Transverse colon (tissue), 4 donors: ENCODE results near the gene ABL1. TPM values are rescaled to one million over a fixed set of nuclear protein-coding genes. Genes with fewer than 3 reads are reported as not detected.
A peak's percentile ranks its signal among the peaks of the same experiment; 100 is the strongest.

Source experiments
- DNase-seq: peaks from one replicate; pipeline ENCODE4 v3.0.0-alpha.2; 2019
- H3K27ac ChIP-seq, 4 donors: fragments of 200-600 bp; sonication (generic); 2 replicates each; pipeline ENCODE4 v1.5.1; 2016 to 2018; ENCODE audit warnings: inconsistent platforms in 4 of 4
- H3K27me3 ChIP-seq: fragments of 200-600 bp; sonication (generic); 2 replicates; pipeline ENCODE4 v1.5.1; 2017; ENCODE audit warnings: inconsistent platforms
- H3K36me3 ChIP-seq, 4 donors: fragments of 200-600 bp; sonication (generic); 2 replicates each; pipeline ENCODE4 v1.5.1; 2017 to 2019; ENCODE audit warnings: inconsistent platforms in 4 of 4
- H3K4me1 ChIP-seq, 4 donors: fragments of 200-600 bp; sonication (generic); 2 replicates each; pipeline ENCODE4 v1.5.1; 2017 to 2020; ENCODE audit warnings: inconsistent platforms in 4 of 4
- H3K4me3 ChIP-seq, 4 donors: fragments of 200-600 bp; sonication (generic); 1 replicate in 1 of 4; 2 replicates in 3 of 4; pipeline versions ENCODE4 v1.5.1 to v1.6.1; 2017 to 2019; ENCODE audit warnings: inconsistent platforms in 4 of 4
- H3K9me3 ChIP-seq, 2 donors: fragments of 200-600 bp; sonication (generic); 2 replicates each; pipeline ENCODE4 v1.5.1; 2017 to 2019; ENCODE audit warnings: inconsistent platforms in 2 of 2
- EP300 ChIP-seq: sonication (generic); formaldehyde crosslinking; IDR thresholded peaks from one replicate; pipeline ENCODE4 v1.6.1; 2017; ENCODE audit warnings: antibody characterized with exemption, low read depth
- POLR2A ChIP-seq: fragments of 450-650 bp; IDR thresholded peaks from one replicate; pipeline ENCODE4 v1.6.1; 2016; ENCODE audit warnings: antibody characterized with exemption, mild to moderate bottlenecking, moderate library complexity
- POLR2AphosphoS5 ChIP-seq, 3 donors: sonication (generic); formaldehyde crosslinking; IDR thresholded peaks; one replicate each; pipeline ENCODE4 v1.6.1; 2016; ENCODE audit warnings: antibody characterized with exemption in 3 of 3
- WGBS, 2 donors: methylation state at CpG; one replicate each; pipeline ENCODE4 v1.1.5; 2018; ENCODE audit warnings: low coverage in 1 of 2; 5-methylcytosine and 5-hydroxymethylcytosine counted together
- in situ Hi-C, 4 donors: fragments of 200-750 bp; cut with MboI; loops; one replicate each; pipeline versions ENCODE4 v1.15.0 to v1.15.1; 2017; ENCODE audit warnings: low sequenced_read_pairs in 3 of 4, low pct_ligation_motif_present in 1 of 4, low pct_unique_long_range_greater_than_20kb in 1 of 4
- intact Hi-C: fragments of 100-400 bp; cut with DNase I; formaldehyde crosslinking; loops from one replicate; pipeline ENCODE4 v1.15.1; 2023; ENCODE audit warnings: low total_unique reads
- total RNA-seq, 4 donors: library from RNA; depleted of rRNA; stranded (reverse); fragments of >200 nt; gene quantifications; one replicate each; pipeline ENCODE4 v1.1.0, GENCODE V29; 2016
- TF ChIP-seq, protein P1 (sequence below), 5 experiments: fragments of 200-600 bp in 3 of 5; fragments of 450-650 bp in 2 of 5; sonication (generic) in 3 of 5; IDR thresholded peaks; 1 replicate in 2 of 5; 2 replicates in 3 of 5; pipeline ENCODE4 v1.5.1; 2016 to 2017; ENCODE audit warnings: antibody characterized with exemption in 5 of 5, inconsistent platforms in 3 of 5, mild to moderate bottlenecking in 2 of 5, moderate library complexity in 1 of 5

ABL1 gene
- total RNA-seq, 4 donors from 2014 or later = 66.9 to 97.1 (median 81.8) TPM

DNA sequence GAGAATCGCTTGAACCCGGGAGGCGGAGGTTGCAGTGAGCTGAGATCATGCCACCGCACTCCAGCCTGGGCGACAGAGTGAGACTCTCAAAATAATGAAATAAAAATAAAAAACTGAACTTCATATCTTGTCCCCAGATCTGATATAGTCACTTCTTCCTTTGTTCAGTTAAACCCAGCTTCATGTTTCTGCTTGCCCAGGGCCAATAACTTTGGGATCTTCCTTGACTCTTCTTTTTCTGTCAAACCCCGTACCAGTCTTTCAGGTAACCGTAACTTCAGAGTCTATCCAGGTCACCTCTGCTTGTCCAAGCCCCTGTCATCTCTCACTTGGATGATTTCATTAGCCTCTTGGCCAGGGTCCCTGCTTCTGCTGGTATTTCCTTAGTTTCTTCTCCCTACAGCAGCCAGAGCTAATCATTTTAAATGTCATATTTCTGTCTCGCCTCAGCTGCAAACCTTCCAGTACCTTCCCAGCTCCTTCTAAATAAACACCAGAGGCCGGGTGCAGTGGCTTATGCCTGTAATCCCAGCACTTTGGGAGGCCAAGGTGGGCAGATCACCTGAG is 19.7 kb upstream of the ABL1 start:
- peaks cover 0 to 6% (median 0%) of the 10 kb centered on the region in 4 donors for H3K4me1 ChIP-seq
- TF ChIP-seq POLR2A = no peak
- peak in 1 of 3 donors; percentile 38 for TF ChIP-seq POLR2AphosphoS5 (IDR thresholded peaks at IDR 0.05)
- no peak for TF ChIP-seq EP300
- TF ChIP-seq, protein P1, sequence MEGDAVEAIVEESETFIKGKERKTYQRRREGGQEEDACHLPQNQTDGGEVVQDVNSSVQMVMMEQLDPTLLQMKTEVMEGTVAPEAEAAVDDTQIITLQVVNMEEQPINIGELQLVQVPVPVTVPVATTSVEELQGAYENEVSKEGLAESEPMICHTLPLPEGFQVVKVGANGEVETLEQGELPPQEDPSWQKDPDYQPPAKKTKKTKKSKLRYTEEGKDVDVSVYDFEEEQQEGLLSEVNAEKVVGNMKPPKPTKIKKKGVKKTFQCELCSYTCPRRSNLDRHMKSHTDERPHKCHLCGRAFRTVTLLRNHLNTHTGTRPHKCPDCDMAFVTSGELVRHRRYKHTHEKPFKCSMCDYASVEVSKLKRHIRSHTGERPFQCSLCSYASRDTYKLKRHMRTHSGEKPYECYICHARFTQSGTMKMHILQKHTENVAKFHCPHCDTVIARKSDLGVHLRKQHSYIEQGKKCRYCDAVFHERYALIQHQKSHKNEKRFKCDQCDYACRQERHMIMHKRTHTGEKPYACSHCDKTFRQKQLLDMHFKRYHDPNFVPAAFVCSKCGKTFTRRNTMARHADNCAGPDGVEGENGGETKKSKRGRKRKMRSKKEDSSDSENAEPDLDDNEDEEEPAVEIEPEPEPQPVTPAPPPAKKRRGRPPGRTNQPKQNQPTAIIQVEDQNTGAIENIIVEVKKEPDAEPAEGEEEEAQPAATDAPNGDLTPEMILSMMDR (IDR thresholded peaks at IDR 0.05) = no peak
- peaks cover 3 to 4% of the 10 kb centered on the region in 2 donors for H3K9me3 ChIP-seq
- in situ Hi-C loops = no loop called here
- no peaks in the 10 kb centered on the region for H3K36me3 ChIP-seq
- no peak for DNase-seq
- no peaks in the 10 kb centered on the region for H3K27me3 ChIP-seq
- WGBS, 2 donors = 84 to 85% methylated on average over 7 to 9 of the region's 9 CpGs
- peak overlapping the region in 3 of 4 donors; percentile 24 to 74 (median 60) for H3K27ac ChIP-seq
- H3K4me3 ChIP-seq = no peak overlapping the region
- intact Hi-C loops = no loop called here

DNA sequence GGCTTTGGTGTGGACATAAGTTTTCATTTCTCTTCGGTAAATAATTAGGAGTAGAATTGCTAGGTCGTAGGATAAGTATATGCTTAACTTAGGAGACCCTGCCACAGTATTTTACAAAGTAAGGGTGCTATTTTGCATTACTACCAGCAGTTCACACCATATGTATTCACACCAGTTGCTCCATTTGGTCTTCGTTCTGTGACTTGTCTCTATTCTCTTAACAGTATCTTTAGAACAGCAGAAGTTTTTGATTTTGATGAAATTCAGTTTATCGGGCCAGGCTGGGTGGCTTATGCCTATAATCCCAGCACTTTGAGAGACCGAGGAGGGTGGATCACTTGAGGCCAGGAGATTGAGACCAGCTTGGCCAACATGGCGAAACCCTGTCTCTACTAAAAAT is 17.1 kb upstream of the ABL1 start:
- intact Hi-C loops = loop anchor here (1.0 kb wide), 1 partner anchor 38 kb away; no protein-coding TSS in a partner anchor
- Histone ChIP-seq H3K9me3 (peaks cover 0 to 4% of the 10 kb centered on the region in 2 donors), H3K36me3 (no peaks in the 10 kb centered on the region), H3K27ac (no peak overlapping the region), H3K27me3 (no peaks in the 10 kb centered on the region), H3K4me3 (no peak overlapping the region), H3K4me1 (peaks cover 0 to 6% (median 0%) of the 10 kb centered on the region in 4 donors)
- WGBS, 2 donors = 96 to 100% methylated on average over 1 to 6 of the region's 6 CpGs
- no peak for TF ChIP-seq EP300
- TF ChIP-seq, protein P1 (IDR thresholded peaks at IDR 0.05) = no peak
- no peak for TF ChIP-seq POLR2A
- no peak for TF ChIP-seq POLR2AphosphoS5 (IDR thresholded peaks at IDR 0.05)
- in situ Hi-C loops = no loop called here
- no peak for DNase-seq

- no peak for DNase-seq
- WGBS, 2 donors = 75 to 80% methylated on average over 4 to 5 of the region's 5 CpGs
- Histone ChIP-seq H3K9me3 (peaks cover 0 to 4% of the 10 kb centered on the region in 2 donors), H3K27ac (no peak overlapping the region), H3K36me3 (no peaks in the 10 kb centered on the region), H3K4me3 (no peak overlapping the region), H3K27me3 (no peaks in the 10 kb centered on the region), H3K4me1 (peaks cover 13 to 27% (median 17%) of the 10 kb centered on the region in 4 donors)
- in situ Hi-C loops (no loop called here), intact Hi-C loops (no loop called here)
- TF ChIP-seq, protein P1 (IDR thresholded peaks at IDR 0.05) = no peak
- TF ChIP-seq EP300 = no peak
- TF ChIP-seq POLR2AphosphoS5 (IDR thresholded peaks at IDR 0.05) = no peak
- TF ChIP-seq POLR2A = no peak
These were observed 14.8 kb upstream of the ABL1 start for GRCh38 chr9:130820135-130820738.

DNA sequence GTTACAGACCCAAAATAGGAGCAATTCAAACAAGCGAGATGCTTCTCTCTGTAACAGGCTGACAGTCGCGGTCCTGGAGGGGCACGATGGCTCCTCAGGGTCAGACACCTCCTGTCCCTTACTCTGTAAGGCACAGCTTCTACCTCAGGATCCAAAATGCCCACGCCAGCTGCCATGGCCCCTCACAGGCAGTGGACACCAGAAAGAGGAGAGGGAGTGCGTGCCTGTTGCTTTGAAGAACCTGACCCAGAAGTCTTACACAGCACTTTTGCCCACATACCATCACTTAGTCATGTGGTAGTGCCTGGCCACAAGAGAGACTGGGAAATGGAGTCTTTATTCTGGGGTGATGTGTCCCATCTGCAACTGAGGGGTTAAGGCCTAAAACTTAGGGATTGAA is 11.6 kb upstream of the ABL1 start:
- Histone ChIP-seq H3K36me3 (no peaks in the 10 kb centered on the region), H3K9me3 (no peaks in the 10 kb centered on the region), H3K27ac (peak overlapping the region in 3 of 4 donors; percentile 61 to 76 (median 74)), H3K4me3 (no peak overlapping the region), H3K4me1 (peaks cover 22 to 41% (median 26%) of the 10 kb centered on the region in 4 donors), H3K27me3 (no peaks in the 10 kb centered on the region)
- no peak for DNase-seq
- TF ChIP-seq EP300 (no peak), POLR2A (no peak), POLR2AphosphoS5 (IDR thresholded peaks at IDR 0.05) (no peak)
- TF ChIP-seq, protein P1 (IDR thresholded peaks at IDR 0.05) = no peak
- intact Hi-C loops (no loop called here), in situ Hi-C loops (no loop called here)
- WGBS, 2 donors = 88 to 89% methylated on average over 3 to 6 of the region's 6 CpGs
